ENCODE data around the gene RNF123. TPM values are rescaled to one million over a fixed set of nuclear protein-coding genes. Genes with fewer than 3 reads are reported as not detected.
A peak's percentile ranks its signal among the peaks of the same experiment; 100 is the strongest.

Gene RNF123
- total RNA-seq, 1 donor = 19.4 TPM

DNA sequence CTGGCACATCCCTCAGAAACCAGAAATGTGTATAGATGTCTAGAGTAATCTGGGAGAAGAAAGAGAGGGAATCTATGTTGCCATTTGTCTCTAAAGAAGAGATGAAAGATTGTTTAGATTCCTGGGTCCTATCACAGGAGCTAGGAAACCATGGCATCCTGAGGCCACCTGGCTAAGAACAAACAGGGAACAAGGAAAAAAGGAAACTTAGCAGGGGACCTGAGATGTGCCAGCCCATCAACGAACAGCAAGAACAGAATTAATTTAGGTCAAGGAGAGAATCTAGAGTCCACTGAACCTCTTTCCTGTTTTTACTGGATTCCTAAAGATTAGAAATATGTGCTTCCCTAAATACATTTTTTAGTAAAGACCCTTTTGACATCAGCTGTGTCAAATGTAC is 66.7 kb downstream of the RNF123 start:
- DNase-seq (ENCODE audit: low read depth) = no peak
- TF ChIP-seq, protein P1, sequence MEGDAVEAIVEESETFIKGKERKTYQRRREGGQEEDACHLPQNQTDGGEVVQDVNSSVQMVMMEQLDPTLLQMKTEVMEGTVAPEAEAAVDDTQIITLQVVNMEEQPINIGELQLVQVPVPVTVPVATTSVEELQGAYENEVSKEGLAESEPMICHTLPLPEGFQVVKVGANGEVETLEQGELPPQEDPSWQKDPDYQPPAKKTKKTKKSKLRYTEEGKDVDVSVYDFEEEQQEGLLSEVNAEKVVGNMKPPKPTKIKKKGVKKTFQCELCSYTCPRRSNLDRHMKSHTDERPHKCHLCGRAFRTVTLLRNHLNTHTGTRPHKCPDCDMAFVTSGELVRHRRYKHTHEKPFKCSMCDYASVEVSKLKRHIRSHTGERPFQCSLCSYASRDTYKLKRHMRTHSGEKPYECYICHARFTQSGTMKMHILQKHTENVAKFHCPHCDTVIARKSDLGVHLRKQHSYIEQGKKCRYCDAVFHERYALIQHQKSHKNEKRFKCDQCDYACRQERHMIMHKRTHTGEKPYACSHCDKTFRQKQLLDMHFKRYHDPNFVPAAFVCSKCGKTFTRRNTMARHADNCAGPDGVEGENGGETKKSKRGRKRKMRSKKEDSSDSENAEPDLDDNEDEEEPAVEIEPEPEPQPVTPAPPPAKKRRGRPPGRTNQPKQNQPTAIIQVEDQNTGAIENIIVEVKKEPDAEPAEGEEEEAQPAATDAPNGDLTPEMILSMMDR (IDR thresholded peaks at IDR 0.05; ENCODE audit: insufficient read depth, low read length) = no peak
- H3K4me3 ChIP-seq (ENCODE audit: low read depth, low read length) = no peak overlapping the region

DNA sequence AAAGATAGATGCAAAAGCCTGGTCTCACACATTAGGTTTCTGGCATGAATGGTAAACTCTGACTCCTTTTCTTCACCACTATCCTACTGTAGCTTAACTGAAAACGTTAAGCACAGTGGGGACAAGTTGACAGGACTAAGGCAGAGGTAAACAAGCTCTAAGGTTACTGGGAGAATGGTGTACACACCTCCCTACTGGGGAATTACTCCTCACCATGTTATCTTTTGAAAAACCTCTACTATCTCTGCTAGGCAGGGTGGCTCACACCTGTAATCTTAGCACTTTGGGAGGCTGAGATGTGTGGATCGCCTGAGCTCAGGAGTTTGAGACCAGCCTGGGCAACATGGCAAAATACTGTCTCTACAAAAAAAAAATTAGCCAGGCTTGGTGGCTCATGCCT is 67.8 kb downstream of the RNF123 start:
- no peak overlapping the region for H3K4me3 ChIP-seq (ENCODE audit: low read depth, low read length)
- no peak for DNase-seq (ENCODE audit: low read depth)
- TF ChIP-seq, protein P1 (IDR thresholded peaks at IDR 0.05; ENCODE audit: insufficient read depth, low read length) = no peak

DNA sequence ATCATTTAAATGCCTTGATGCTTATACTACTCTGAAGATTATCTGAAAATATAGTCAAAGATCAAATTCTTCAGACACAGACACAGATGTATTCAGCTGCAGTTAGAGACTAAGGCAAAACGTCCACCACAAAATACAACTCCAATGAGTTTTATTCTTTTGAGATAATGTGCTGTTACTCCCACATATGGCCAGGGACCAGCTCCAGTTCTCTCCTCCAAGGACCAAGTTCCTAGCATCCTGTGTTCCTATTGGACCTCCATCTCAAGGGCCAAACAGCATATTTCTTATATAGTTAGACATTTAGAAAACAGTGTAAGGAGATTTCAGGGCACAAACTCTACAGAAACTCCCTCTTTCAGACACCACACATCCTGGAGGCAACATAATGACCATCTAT is 69.9 kb downstream of the RNF123 start:
- DNase-seq (ENCODE audit: low read depth) = peak; percentile 7
- H3K4me3 ChIP-seq (ENCODE audit: low read depth, low read length) = no peak overlapping the region
- TF ChIP-seq, protein P1 (IDR thresholded peaks at IDR 0.05; ENCODE audit: insufficient read depth, low read length) = no peak

DNA sequence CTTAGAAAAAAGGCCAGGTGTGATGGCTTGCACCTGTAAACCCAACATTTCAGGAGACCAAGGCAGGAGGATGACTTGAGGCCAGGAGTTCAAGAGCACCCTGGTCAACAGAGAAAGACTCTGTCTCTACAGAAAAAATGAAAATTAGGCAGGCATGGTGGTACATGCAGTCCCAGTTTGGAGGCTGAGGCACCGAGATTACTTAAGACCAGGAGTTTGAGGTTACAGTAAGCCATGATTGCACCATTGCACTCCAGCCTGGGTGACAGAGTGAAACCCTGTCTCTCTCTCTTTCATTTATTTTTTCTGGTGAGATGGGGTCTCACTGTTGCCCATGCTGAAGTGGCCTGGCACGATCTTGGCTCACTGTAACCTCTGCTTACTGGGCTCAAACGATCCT is 72.3 kb downstream of the RNF123 start:
- TF ChIP-seq, protein P1 (IDR thresholded peaks at IDR 0.05; ENCODE audit: insufficient read depth, low read length) = no peak
- H3K4me3 ChIP-seq (ENCODE audit: low read depth, low read length) = no peak overlapping the region
- DNase-seq (ENCODE audit: low read depth) = no peak

DNA sequence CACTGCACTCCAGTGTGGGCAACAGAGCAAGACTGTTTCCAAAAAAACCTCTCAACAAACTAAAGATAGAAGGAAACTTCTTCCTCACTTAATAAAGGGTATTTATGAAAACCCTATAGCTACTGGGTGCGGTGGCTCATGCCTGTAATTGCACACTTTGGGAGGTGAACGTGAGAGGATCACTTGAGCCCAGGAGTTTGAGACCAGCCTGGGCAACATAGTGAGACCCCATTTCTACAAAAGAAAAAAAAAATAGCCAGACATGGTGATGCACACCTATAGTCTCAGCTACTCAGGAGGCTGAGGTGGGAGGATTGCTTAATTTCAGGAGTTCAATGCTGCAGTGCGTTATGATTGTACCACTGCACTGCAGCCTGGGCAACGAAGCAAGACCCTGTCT is 74.6 kb downstream of the RNF123 start:
- TF ChIP-seq, protein P1 (IDR thresholded peaks at IDR 0.05; ENCODE audit: insufficient read depth, low read length) = no peak
- H3K4me3 ChIP-seq (ENCODE audit: low read depth, low read length) = no peak overlapping the region
- DNase-seq (ENCODE audit: low read depth) = no peak

DNA sequence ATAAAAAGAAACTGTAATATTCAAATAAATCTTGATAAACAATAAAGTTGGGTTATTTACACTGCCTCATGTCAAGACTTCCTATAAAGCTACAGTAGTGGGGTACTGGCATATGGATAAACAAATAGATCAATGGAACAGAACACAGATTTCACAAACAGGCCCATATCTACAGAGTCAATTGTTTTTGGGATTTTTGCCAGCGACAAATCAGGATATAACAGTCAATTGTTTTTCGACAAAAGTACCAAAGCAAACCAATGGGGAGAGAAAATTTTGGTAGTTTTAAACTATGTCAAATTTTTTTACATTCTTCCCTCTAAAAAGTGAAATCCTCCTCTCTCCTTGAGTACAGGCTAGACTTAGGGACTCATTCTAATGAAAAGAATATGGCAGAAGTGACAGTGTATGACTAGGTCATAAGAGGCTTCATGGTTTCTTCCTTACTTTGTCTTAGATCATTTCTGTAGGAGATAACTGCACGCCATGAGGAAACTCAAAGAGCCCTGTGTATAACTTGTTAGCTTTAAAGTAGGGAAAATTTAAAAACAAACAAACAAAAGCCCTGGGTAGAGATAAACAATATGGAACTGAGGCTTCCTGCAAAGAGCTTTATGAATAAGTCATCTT is 80.0 kb downstream of the RNF123 start:
- no peak overlapping the region for H3K4me3 ChIP-seq (ENCODE audit: low read depth, low read length)
- no peak for DNase-seq (ENCODE audit: low read depth)
- TF ChIP-seq, protein P1 (IDR thresholded peaks at IDR 0.05; ENCODE audit: insufficient read depth, low read length) = no peak

DNA sequence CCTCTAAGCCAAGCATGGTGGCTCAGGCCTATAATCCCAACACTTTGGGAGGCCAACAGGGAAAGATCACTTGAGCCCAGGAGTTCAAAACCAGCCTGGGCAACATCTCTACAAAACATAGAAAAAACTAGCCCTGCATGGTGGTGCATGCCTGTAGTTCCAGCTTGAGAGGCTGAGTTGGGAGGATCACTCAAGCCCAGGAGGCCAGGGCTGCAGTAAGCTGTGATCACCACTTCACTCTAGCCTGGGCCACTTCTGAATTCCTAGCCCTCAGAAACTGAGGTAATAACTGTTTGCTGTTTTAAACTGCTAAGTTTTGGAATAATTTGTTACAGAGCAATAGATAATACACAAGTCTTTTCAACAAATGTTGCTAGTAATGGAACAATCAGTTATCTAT is 80.6 kb downstream of the RNF123 start:
- DNase-seq (ENCODE audit: low read depth) = no peak
- no peak overlapping the region for H3K4me3 ChIP-seq (ENCODE audit: low read depth, low read length)
- TF ChIP-seq, protein P1 (IDR thresholded peaks at IDR 0.05; ENCODE audit: insufficient read depth, low read length) = no peak
